ENCODE results near the gene ITGB1. TPM values are rescaled to one million over a fixed set of nuclear protein-coding genes. Genes with fewer than 3 reads are reported as not detected.

The ITGB1 gene
- total and polyA plus RNA-seq, 2 of the 8 experiments (the other 6 are each of a cell fraction or from before 2014, with no cell fraction given), result 82.7 to 321 TPM

GRCh38 chr10:32923849-32924248 lies 34.2 kb downstream of the ITGB1 start:
- Histone ChIP-seq H3K79me2 (ENCODE audit: control insufficient read depth in 1 of 2, insufficient read depth in 2 of 2, low read length in 2 of 2) (no peaks in the 10 kb centered on the region; a peak in 1 of 4 replicates), H3K9me3 (ENCODE audit: insufficient read depth in 2 of 2, low read depth in 1 of 2, low read length in 1 of 2) (no peaks in the 10 kb centered on the region), H2BK15ac (ENCODE audit: low read length) (no peak overlapping the region), H3K27ac (ENCODE audit: low read depth, low read length) (no peak overlapping the region), H3K4me1 (replicated peaks in 1 of 4; ENCODE audit: control insufficient read depth in 3 of 4, insufficient read depth in 4 of 4, low read length in 3 of 4) (no peaks in the 10 kb centered on the region), H3K14ac (ENCODE audit: insufficient read length) (no peak overlapping the region), H2AK5ac (ENCODE audit: low read depth, low read length) (no peak overlapping the region), H2AFZ (ENCODE audit: low read length) (no peak overlapping the region), H4K91ac (replicated peaks; ENCODE audit: insufficient read length, low read length) (no peak overlapping the region), H3K79me1 (ENCODE audit: low read depth, low read length) (no peaks in the 10 kb centered on the region; the same call in 1 of the 2 replicates), H3K9ac (replicated peaks in 1 of 4; ENCODE audit: extremely low read depth in 1 of 4, low read depth in 3 of 4, low read length in 3 of 4) (no peak overlapping the region), H4K8ac (ENCODE audit: extremely low read depth, insufficient read depth, low read length) (no peak overlapping the region), H2BK12ac (ENCODE audit: low read depth, low read length) (no peak overlapping the region), H2BK5ac (ENCODE audit: low read depth, low read length) (no peak overlapping the region), H3K4ac (replicated peaks; ENCODE audit: insufficient read length, low read depth, low read length) (no peak overlapping the region), H3K4me2 (ENCODE audit: insufficient read depth in 1 of 2, low read depth in 2 of 2, low read length in 2 of 2) (no peak overlapping the region), H3K23ac (ENCODE audit: insufficient read length) (no peak overlapping the region), H3K36me3 (ENCODE audit: control insufficient read depth in 2 of 4, insufficient read depth in 4 of 4, low read length in 3 of 4) (peaks cover 17 to 84% (median 61%) of the 10 kb centered on the region in 4 experiments), H3K23me2 (ENCODE audit: low read depth, low read length) (no peaks in the 10 kb centered on the region), H3K18ac (ENCODE audit: extremely low read depth, low read length) (no peak overlapping the region), H2BK120ac (replicated peaks; ENCODE audit: low read depth, low read length) (no peak overlapping the region), H2BK20ac (ENCODE audit: low read length) (no peak overlapping the region), H3K4me3 (ENCODE audit: extremely low read depth in 1 of 4, insufficient read depth in 2 of 4, low read depth in 3 of 4, low read length in 4 of 4) (no peak overlapping the region), H3K56ac (replicated peaks; ENCODE audit: insufficient read length, low read depth, low read length) (no peak overlapping the region), H4K5ac (ENCODE audit: insufficient read length, low read depth, low read length) (no peak overlapping the region), H4K20me1 (replicated peaks in 1 of 2; ENCODE audit: control insufficient read depth in 1 of 2, insufficient read depth in 2 of 2, low read length in 2 of 2) (no peaks in the 10 kb centered on the region), H3K27me3 (replicated peaks in 1 of 4; ENCODE audit: control insufficient read depth in 3 of 4, extremely low read depth in 1 of 4, insufficient read depth in 3 of 4, low read length in 3 of 4) (peaks cover 0 to 1% (median 0%) of the 10 kb centered on the region in 4 experiments; a peak in 1 of 7 replicates)
- no peak for DNase-seq (ENCODE audit: low read depth in 1 of 2, low spot score in 2 of 2)
- no peak for FAIRE-seq
- CTCF ChIA-PET (ENCODE audit: partially characterized antibody), result no interaction called here
- TF ChIP-seq EZH2 (IDR thresholded peaks at IDR 0.05; ENCODE audit: low read depth, low read length, severe bottlenecking) (no peak), CHD2 (IDR thresholded peaks at IDR 0.05; ENCODE audit: low read length) (no peak), POLR2A (IDR thresholded peaks at IDR 0.05; ENCODE audit: control extremely low read depth in 1 of 2, low read depth in 2 of 2, low read length in 2 of 2) (no peak), EP300 (IDR thresholded peaks at IDR 0.05; ENCODE audit: borderline replicate concordance in 1 of 2, low read depth in 2 of 2, low read length in 2 of 2) (no peak), NRF1 (IDR thresholded peaks at IDR 0.05; ENCODE audit: low read depth, low read length) (no peak), ASH2L (IDR thresholded peaks at IDR 0.05; ENCODE audit: low read length) (no peak), SIN3A (conservative IDR thresholded peaks at IDR 0.05 in 1 of 2, IDR thresholded peaks at IDR 0.05 in 1 of 2; ENCODE audit: low read depth in 1 of 2, low read length in 2 of 2) (no peak), BACH1 (IDR thresholded peaks at IDR 0.05; ENCODE audit: low read length) (no peak), POU5F1 (IDR thresholded peaks at IDR 0.05; ENCODE audit: low read depth, low read length) (no peak), EGR1 (IDR thresholded peaks at IDR 0.05; ENCODE audit: borderline replicate concordance, low read depth, low read length) (no peak)
- 95% methylated on average over 2 of the region's 2 CpGs; no CpG with 5 or more reads in 1 of the 2 experiments for WGBS, 2 experiments (ENCODE audit: extremely low coverage in 1 of 2, insufficient coverage in 1 of 2, insufficient read length in 1 of 2, insufficient replicate concordance in 2 of 2, low coverage in 1 of 2, low lambda C conversion rate in 2 of 2, missing lambda C conversion rate in 1 of 2)
- POLR2A ChIA-PET (ENCODE audit: partially characterized antibody), result no interaction called here

Measured in H1 (cell line).